ENCODE results near the gene WDR11.

Gene WDR11

DNA sequence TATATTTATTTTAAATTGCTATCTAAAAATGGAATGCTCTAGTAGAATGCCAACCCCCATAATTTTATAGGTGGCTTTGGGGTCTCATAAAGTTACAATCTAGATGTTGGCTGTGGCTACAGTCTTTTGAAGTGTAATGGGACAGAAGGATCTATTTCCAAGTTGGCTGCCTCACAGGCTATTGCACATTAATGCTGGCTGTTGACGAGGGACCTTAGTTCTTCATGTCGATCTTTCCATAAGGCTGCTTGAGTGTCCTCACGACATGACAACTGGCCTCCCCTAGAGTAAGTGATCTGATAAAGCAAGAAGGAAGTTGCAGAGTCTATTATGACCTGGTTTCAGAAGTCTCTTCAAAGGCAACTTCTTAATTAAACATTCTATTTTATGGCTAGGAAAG lies 36.3 kb downstream of the WDR11 start:
- Histone ChIP-seq H3K9ac (no peak overlapping the region), H3K9me3 (ENCODE audit: control insufficient read depth, low read length) (no peaks in the 10 kb centered on the region), H3K27ac (no peak overlapping the region), H3K4me3 (ENCODE audit: low read depth, low read length) (no peak overlapping the region), H3K79me2 (no peaks in the 10 kb centered on the region), H3K4me1 (no peaks in the 10 kb centered on the region), H3K27me3 (ENCODE audit: control insufficient read depth, insufficient read depth, low read length) (no peaks in the 10 kb centered on the region), H3K4me2 (ENCODE audit: low read length) (no peak overlapping the region), H3K36me3 (ENCODE audit: control insufficient read depth, insufficient read depth, low read length) (no peaks in the 10 kb centered on the region), H2AFZ (no peak overlapping the region)
- TF ChIP-seq, protein P1, sequence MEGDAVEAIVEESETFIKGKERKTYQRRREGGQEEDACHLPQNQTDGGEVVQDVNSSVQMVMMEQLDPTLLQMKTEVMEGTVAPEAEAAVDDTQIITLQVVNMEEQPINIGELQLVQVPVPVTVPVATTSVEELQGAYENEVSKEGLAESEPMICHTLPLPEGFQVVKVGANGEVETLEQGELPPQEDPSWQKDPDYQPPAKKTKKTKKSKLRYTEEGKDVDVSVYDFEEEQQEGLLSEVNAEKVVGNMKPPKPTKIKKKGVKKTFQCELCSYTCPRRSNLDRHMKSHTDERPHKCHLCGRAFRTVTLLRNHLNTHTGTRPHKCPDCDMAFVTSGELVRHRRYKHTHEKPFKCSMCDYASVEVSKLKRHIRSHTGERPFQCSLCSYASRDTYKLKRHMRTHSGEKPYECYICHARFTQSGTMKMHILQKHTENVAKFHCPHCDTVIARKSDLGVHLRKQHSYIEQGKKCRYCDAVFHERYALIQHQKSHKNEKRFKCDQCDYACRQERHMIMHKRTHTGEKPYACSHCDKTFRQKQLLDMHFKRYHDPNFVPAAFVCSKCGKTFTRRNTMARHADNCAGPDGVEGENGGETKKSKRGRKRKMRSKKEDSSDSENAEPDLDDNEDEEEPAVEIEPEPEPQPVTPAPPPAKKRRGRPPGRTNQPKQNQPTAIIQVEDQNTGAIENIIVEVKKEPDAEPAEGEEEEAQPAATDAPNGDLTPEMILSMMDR (IDR thresholded peaks at IDR 0.05) = no peak

DNA sequence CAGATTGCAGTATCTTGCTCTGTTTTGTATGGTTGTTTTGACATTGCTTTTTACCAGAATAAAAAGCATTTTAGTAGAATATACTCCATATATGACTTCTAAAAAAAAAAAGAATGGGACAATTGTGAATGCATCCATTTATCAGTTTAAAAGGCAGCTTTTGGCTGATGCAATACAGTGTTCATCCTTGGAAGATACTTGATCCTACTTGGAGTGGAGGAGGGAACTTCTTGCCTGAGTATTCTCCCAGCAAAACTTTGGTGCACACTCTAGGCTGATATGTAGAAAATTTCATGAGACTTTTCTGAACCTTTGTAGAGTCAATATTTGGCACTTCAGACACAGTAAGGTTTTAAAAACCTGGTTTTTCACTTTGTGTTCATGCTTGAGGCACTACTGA lies 40.2 kb downstream of the WDR11 start:
- Histone ChIP-seq H3K27me3 (ENCODE audit: control insufficient read depth, insufficient read depth, low read length) (no peaks in the 10 kb centered on the region), H3K27ac (no peak overlapping the region), H3K4me3 (ENCODE audit: low read depth, low read length) (no peak overlapping the region), H3K4me1 (no peaks in the 10 kb centered on the region), H3K79me2 (no peaks in the 10 kb centered on the region), H3K9ac (no peak overlapping the region), H3K4me2 (ENCODE audit: low read length) (no peak overlapping the region), H3K9me3 (ENCODE audit: control insufficient read depth, low read length) (no peaks in the 10 kb centered on the region), H2AFZ (no peak overlapping the region), H3K36me3 (ENCODE audit: control insufficient read depth, insufficient read depth, low read length) (no peaks in the 10 kb centered on the region)
- TF ChIP-seq, protein P1 (IDR thresholded peaks at IDR 0.05) = no peak

GRCh38 chr10:120894556-120894955 lies 43.4 kb downstream of the WDR11 start:
- H3K36me3 ChIP-seq (ENCODE audit: control insufficient read depth, insufficient read depth, low read length) = no peaks in the 10 kb centered on the region
- no peak overlapping the region for H2AFZ ChIP-seq
- H3K4me3 ChIP-seq (ENCODE audit: low read depth, low read length) = no peak overlapping the region

GRCh38 chr10:120897343-120897742 lies 46.2 kb downstream of the WDR11 start:
- no peaks in the 10 kb centered on the region for H3K27me3 ChIP-seq (ENCODE audit: control insufficient read depth, insufficient read depth, low read length)
- H3K79me2 ChIP-seq = no peaks in the 10 kb centered on the region
- H3K4me2 ChIP-seq (ENCODE audit: low read length) = no peak overlapping the region
- TF ChIP-seq, protein P1 (IDR thresholded peaks at IDR 0.05) = no peak
- H3K9me3 ChIP-seq (ENCODE audit: control insufficient read depth, low read length) = no peaks in the 10 kb centered on the region
- H3K36me3 ChIP-seq (ENCODE audit: control insufficient read depth, insufficient read depth, low read length) = no peaks in the 10 kb centered on the region
- H3K9ac ChIP-seq = no peak overlapping the region
- H2AFZ ChIP-seq = no peak overlapping the region
- H3K27ac ChIP-seq = no peak overlapping the region
- no peaks in the 10 kb centered on the region for H3K4me1 ChIP-seq
- no peak overlapping the region for H3K4me3 ChIP-seq (ENCODE audit: low read depth, low read length)

More at GRCh38 chr10:120894556-120894955, 43.4 kb downstream of the WDR11 start:
- no peak overlapping the region for H3K9ac ChIP-seq
- no peak overlapping the region for H3K27ac ChIP-seq
- H3K9me3 ChIP-seq (ENCODE audit: control insufficient read depth, low read length) = no peaks in the 10 kb centered on the region
- no peaks in the 10 kb centered on the region for H3K79me2 ChIP-seq
- no peak overlapping the region for H3K4me2 ChIP-seq (ENCODE audit: low read length)
- no peaks in the 10 kb centered on the region for H3K4me1 ChIP-seq
- TF ChIP-seq, protein P1 (IDR thresholded peaks at IDR 0.05) = no peak
- no peaks in the 10 kb centered on the region for H3K27me3 ChIP-seq (ENCODE audit: control insufficient read depth, insufficient read depth, low read length)

DNA sequence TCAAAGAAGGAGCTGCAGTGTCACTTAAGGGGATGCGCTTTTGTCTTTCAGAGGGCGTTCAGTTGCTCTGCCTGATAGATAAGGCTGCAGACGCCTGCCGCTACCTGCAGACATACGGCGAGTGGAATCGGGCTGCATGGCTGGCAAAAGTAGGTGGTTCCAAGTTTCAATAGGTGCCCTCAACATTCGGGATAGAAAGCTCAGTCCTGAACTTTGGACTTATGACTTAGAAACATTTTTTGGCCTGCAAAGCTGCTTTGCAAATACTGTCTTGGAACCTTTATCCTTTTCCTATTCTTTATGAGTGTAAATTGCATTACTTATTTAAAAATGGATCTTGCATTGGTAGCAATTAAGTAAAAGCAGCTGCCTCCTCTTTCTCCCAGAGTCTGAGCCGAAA lies 54.1 kb downstream of the WDR11 start:
- Histone ChIP-seq H2AFZ (no peak overlapping the region), H3K4me2 (ENCODE audit: low read length) (no peak overlapping the region), H3K36me3 (ENCODE audit: control insufficient read depth, insufficient read depth, low read length) (no peaks in the 10 kb centered on the region), H3K27ac (no peak overlapping the region), H3K4me1 (no peaks in the 10 kb centered on the region), H3K9ac (no peak overlapping the region), H3K27me3 (ENCODE audit: control insufficient read depth, insufficient read depth, low read length) (no peaks in the 10 kb centered on the region), H3K79me2 (no peaks in the 10 kb centered on the region), H3K9me3 (ENCODE audit: control insufficient read depth, low read length) (no peaks in the 10 kb centered on the region), H3K4me3 (ENCODE audit: low read depth, low read length) (no peak overlapping the region)
- TF ChIP-seq, protein P1 (IDR thresholded peaks at IDR 0.05) = no peak

Data from parathyroid adenoma (tissue), 2 donors.